H1 (cell line): ENCODE data around the gene MEIS2. TPM values are rescaled to one million over a fixed set of nuclear protein-coding genes. Genes with fewer than 3 reads are reported as not detected.

Experiments
- CTCF ChIA-PET: fragments of 300-600 bp; sonication (Branson Sonifier 250); formaldehyde crosslinking; loops from one replicate; lab custom pipeline; 2021; ENCODE audit not compliant: partially characterized antibody; lab: Charles Lee
- POLR2A ChIA-PET: fragments of 300-600 bp; sonication (Branson Sonifier 250); formaldehyde crosslinking; loops from one replicate; lab custom pipeline; 2021; ENCODE audit warnings: inconsistent platforms; ENCODE audit not compliant: partially characterized antibody; lab: Charles Lee
- DNase-seq, 2 experiments: peaks; one replicate each; pipeline versions ENCODE4 v3.0.0 to v3.0.0-alpha.2; 2010 to 2022; ENCODE audit warnings: low spot score in 2 of 2, low read depth in 1 of 2, mixed read lengths in 1 of 2
- FAIRE-seq: peaks from 2 replicates; lab custom pipeline; 2011; peaks lifted over from hg19 to GRCh38; lab: Jason Lieb, UNC
- H2AFZ ChIP-seq: 2 replicates; pipeline ENCODE4 v1.8.1; 2012; ENCODE audit warnings: low read length, inconsistent platforms
- H2AK5ac ChIP-seq: 2 replicates; pipeline ENCODE4 v1.6.1; 2013; ENCODE audit warnings: low read depth, low read length
- H2BK120ac ChIP-seq: replicated peaks from 2 replicates; pipeline ENCODE3; 2013; ENCODE audit warnings: low read depth, low read length, inconsistent platforms
- H2BK12ac ChIP-seq: 2 replicates; pipeline ENCODE4 v1.6.1; 2013; ENCODE audit warnings: low read depth, low read length
- H2BK15ac ChIP-seq: 2 replicates; pipeline ENCODE4 v1.6.1; 2013; ENCODE audit warnings: low read length
- H2BK20ac ChIP-seq: 2 replicates; pipeline ENCODE4 v1.6.1; 2013; ENCODE audit warnings: low read length
- H2BK5ac ChIP-seq: 2 replicates; pipeline ENCODE4 v1.6.1; 2013; ENCODE audit warnings: low read depth, low read length
- H3K14ac ChIP-seq: 2 replicates; pipeline ENCODE4 v1.6.1; 2013; ENCODE audit warnings: inconsistent platforms; ENCODE audit not compliant: insufficient read length
- H3K18ac ChIP-seq: 2 replicates; pipeline ENCODE4 v1.6.1; 2013; ENCODE audit warnings: low read length; ENCODE audit errors: extremely low read depth
- H3K23ac ChIP-seq: 2 replicates; pipeline ENCODE4 v1.6.1; 2013; ENCODE audit warnings: inconsistent platforms; ENCODE audit not compliant: insufficient read length
- H3K23me2 ChIP-seq: 2 replicates; pipeline ENCODE4 v1.6.1; 2013; ENCODE audit warnings: low read depth, low read length
- H3K27ac ChIP-seq: 2 replicates; pipeline ENCODE4 v1.6.1; 2011; ENCODE audit warnings: low read depth, low read length, inconsistent platforms
- H3K27me3 ChIP-seq, 4 experiments: replicated peaks in 1 of 4; 1 replicate in 1 of 4; 2 replicates in 3 of 4; pipeline versions ENCODE4 v1.6.1 to v1.8.1; 2011 to 2013; ENCODE audit warnings: low read length in 3 of 4, mild to moderate bottlenecking in 3 of 4, inconsistent platforms in 2 of 4, mixed read lengths in 2 of 4, moderate library complexity in 1 of 4; ENCODE audit not compliant: control insufficient read depth in 3 of 4, insufficient read depth in 3 of 4; ENCODE audit errors: extremely low read depth in 1 of 4
- H3K36me3 ChIP-seq, 4 experiments: 2 replicates each; pipeline versions ENCODE4 v1.6.1 to v1.8.1; 2011 to 2013; ENCODE audit warnings: mild to moderate bottlenecking in 4 of 4, low read length in 3 of 4, moderate library complexity in 2 of 4, control low read depth in 1 of 4, inconsistent platforms in 1 of 4; ENCODE audit not compliant: insufficient read depth in 4 of 4, control insufficient read depth in 2 of 4
- H3K4ac ChIP-seq: replicated peaks from 2 replicates; pipeline ENCODE3; 2013; ENCODE audit warnings: low read length, low read depth, mixed read lengths, inconsistent platforms; ENCODE audit not compliant: insufficient read length
- H3K4me1 ChIP-seq, 4 experiments: replicated peaks in 1 of 4; 1 replicate in 1 of 4; 2 replicates in 3 of 4; pipeline versions ENCODE4 v1.6.1 to v1.8.1; 2011 to 2013; ENCODE audit warnings: low read length in 3 of 4, inconsistent platforms in 2 of 4, mixed read lengths in 1 of 4; ENCODE audit not compliant: insufficient read depth in 4 of 4, control insufficient read depth in 3 of 4
- H3K4me2 ChIP-seq, 2 experiments: 2 replicates each; pipeline versions ENCODE4 v1.6.1 to v1.8.1; 2011 to 2013; ENCODE audit warnings: low read depth in 2 of 2, low read length in 2 of 2, control low read depth in 1 of 2, inconsistent platforms in 1 of 2, mild to moderate bottlenecking in 1 of 2; ENCODE audit not compliant: insufficient read depth in 1 of 2
- H3K4me3 ChIP-seq, 4 experiments: fragments of 200-600, 300-600 bp in 1 of 4; sonication (generic), shearing (Covaris generic), sonication (Bioruptor Twin) in 1 of 4; 2 replicates each; pipeline versions ENCODE4 v1.5.1 to v1.8.1; 2011 to 2016; ENCODE audit warnings: low read length in 4 of 4, low read depth in 3 of 4, control low read depth in 2 of 4, inconsistent platforms in 2 of 4, mild to moderate bottlenecking in 2 of 4, mixed read lengths in 1 of 4, moderate library complexity in 1 of 4; ENCODE audit not compliant: insufficient read depth in 2 of 4; ENCODE audit errors: extremely low read depth in 1 of 4
- H3K56ac ChIP-seq: replicated peaks from 2 replicates; pipeline ENCODE3; 2013; ENCODE audit warnings: low read depth, mild to moderate bottlenecking, mixed read lengths, low read length, inconsistent platforms; ENCODE audit not compliant: insufficient read length
- H3K79me1 ChIP-seq: 2 replicates; pipeline ENCODE4 v1.6.1; 2013; ENCODE audit warnings: low read depth, low read length, control low read depth
- H3K79me2 ChIP-seq, 2 experiments: 2 replicates each; pipeline versions ENCODE4 v1.6.1 to v1.8.1; 2012 to 2013; ENCODE audit warnings: low read length in 2 of 2, mild to moderate bottlenecking in 2 of 2, inconsistent platforms in 1 of 2; ENCODE audit not compliant: insufficient read depth in 2 of 2, control insufficient read depth in 1 of 2
- H3K9ac ChIP-seq, 4 experiments: replicated peaks in 1 of 4; 1 replicate in 1 of 4; 2 replicates in 3 of 4; pipeline versions ENCODE4 v1.6.1 to v1.8.1; 2011 to 2013; ENCODE audit warnings: low read depth in 3 of 4, low read length in 3 of 4, control low read depth in 2 of 4, mild to moderate bottlenecking in 2 of 4, moderate library complexity in 2 of 4, inconsistent platforms in 1 of 4; ENCODE audit errors: extremely low read depth in 1 of 4
- H3K9me3 ChIP-seq, 2 experiments: 2 replicates each; pipeline versions ENCODE4 v1.6.1 to v1.8.1; 2012 to 2013; ENCODE audit warnings: mild to moderate bottlenecking in 2 of 2, moderate library complexity in 2 of 2, control low read depth in 1 of 2, inconsistent platforms in 1 of 2, low read depth in 1 of 2, low read length in 1 of 2, mixed read lengths in 1 of 2; ENCODE audit not compliant: insufficient read depth in 2 of 2
- H4K20me1 ChIP-seq, 2 experiments: replicated peaks in 1 of 2; 2 replicates each; pipeline versions ENCODE3 to v1.8.1; 2011 to 2013; ENCODE audit warnings: inconsistent platforms in 2 of 2, low read length in 2 of 2, mild to moderate bottlenecking in 1 of 2; ENCODE audit not compliant: insufficient read depth in 2 of 2, control insufficient read depth in 1 of 2
- H4K5ac ChIP-seq: 2 replicates; pipeline ENCODE4 v1.6.1; 2013; ENCODE audit warnings: low read length, low read depth, mixed read lengths, inconsistent platforms; ENCODE audit not compliant: insufficient read length
- H4K8ac ChIP-seq: 2 replicates; pipeline ENCODE4 v1.8.0; 2013; ENCODE audit warnings: mild to moderate bottlenecking, moderate library complexity, low read length, inconsistent platforms; ENCODE audit not compliant: insufficient read depth; ENCODE audit errors: extremely low read depth
- H4K91ac ChIP-seq: replicated peaks from 2 replicates; pipeline ENCODE3; 2013; ENCODE audit warnings: low read length, mixed read lengths, inconsistent platforms; ENCODE audit not compliant: insufficient read length
- CBX5 ChIP-seq: fragments of 300-800, 300-1000 bp; sonication (generic); IDR thresholded peaks from 2 replicates; pipeline ENCODE4 v1.7.1; 2016; ENCODE audit warnings: antibody characterized with exemption, low read length, low read depth
- CHD2 ChIP-seq: IDR thresholded peaks from 2 replicates; pipeline ENCODE4 v1.6.1; 2012; ENCODE audit warnings: low read length, improper control_type of control experiment
- CREB1 ChIP-seq: IDR thresholded peaks from 2 replicates; pipeline ENCODE4 v1.6.1; 2012; ENCODE audit warnings: inconsistent platforms
- EGR1 ChIP-seq: IDR thresholded peaks from 2 replicates; pipeline ENCODE4 v1.6.1; 2011; ENCODE audit warnings: low read depth, low read length, borderline replicate concordance
- GABPA ChIP-seq: IDR thresholded peaks from 2 replicates; pipeline ENCODE4 v1.6.1; 2011; ENCODE audit warnings: mild to moderate bottlenecking, low read length, moderate library complexity, borderline replicate concordance; ENCODE audit not compliant: insufficient read depth
- GTF2F1 ChIP-seq: IDR thresholded peaks from 2 replicates; pipeline ENCODE4 v1.6.1; 2012; ENCODE audit warnings: low read depth, low read length, improper control_type of control experiment, borderline replicate concordance
- RBBP5 ChIP-seq: IDR thresholded peaks from 2 replicates; pipeline ENCODE4 v1.7.1; 2012; ENCODE audit warnings: low read depth, mild to moderate bottlenecking, inconsistent platforms, low read length, moderate library complexity, borderline replicate concordance
- TAF7 ChIP-seq: optimal IDR thresholded peaks from 2 replicates; pipeline ENCODE3; 2011; ENCODE audit warnings: low read depth, mild to moderate bottlenecking, inconsistent platforms, low read length, moderate library complexity, borderline replicate concordance
- TEAD4 ChIP-seq: IDR thresholded peaks from 2 replicates; pipeline ENCODE4 v1.6.1; 2012; ENCODE audit warnings: low read depth, low read length, inconsistent platforms, mixed read lengths
- polyA plus RNA-seq, 7 experiments: library from polyadenylated mRNA; depleted of rRNA in 3 of 7; stranded (reverse) in 5 of 7; unstranded in 2 of 7; fragments of >200 nt in 5 of 7; fragments of 200-250 nt in 2 of 7; gene quantifications; 1 replicate in 5 of 7; 2 replicates in 1 of 7; 4 replicates in 1 of 7; pipeline versions ENCODE4 v1.2.1 to v1.2.3, GENCODE V29; 2011 to 2013; ENCODE audit warnings: missing spikeins in 2 of 7, mixed read lengths in 2 of 7
- total RNA-seq: library from RNA; stranded (reverse); fragmentation: NEBNext Ultra II Directional; extraction: Animal tissue kit (Norgen Biotek cat#: 25700); gene quantifications from 2 replicates; pipeline ENCODE4 v1.2.1, GENCODE V29; 2021
- TF ChIP-seq, protein P1 (sequence below): IDR thresholded peaks from 2 replicates; pipeline ENCODE4 v1.6.1; 2012; ENCODE audit warnings: inconsistent platforms

The MEIS2 gene
- total and polyA plus RNA-seq, 2 of the 8 experiments (the other 6 are each of a cell fraction or from before 2014, with no cell fraction given) = 0.22 to 1.2 TPM

DNA sequence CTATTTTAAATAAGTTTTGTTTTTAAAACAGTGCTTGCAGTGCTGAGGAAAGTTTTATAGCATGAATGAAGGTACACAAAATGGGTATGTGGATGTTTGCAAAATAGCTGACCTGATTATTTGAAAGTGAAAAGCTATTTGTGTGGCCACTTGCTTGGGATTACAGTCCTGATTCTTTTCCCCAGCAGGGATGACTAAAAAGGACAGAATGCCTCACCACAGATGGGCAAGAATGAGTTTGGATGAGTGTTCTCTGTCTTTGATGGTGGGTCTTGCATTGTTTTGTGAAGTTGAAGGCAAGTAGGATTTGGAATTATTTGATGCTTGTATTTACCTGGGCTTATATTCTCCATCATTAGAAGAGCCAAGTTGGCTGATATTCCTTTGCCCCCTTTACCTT, 48.8 kb upstream of the MEIS2 start:
- no peak overlapping the region for H2AFZ ChIP-seq
- POLR2A ChIA-PET = no interaction called here
- no peak for FAIRE-seq

More for the DNA sequence above, 48.8 kb upstream of the MEIS2 start:
- no peak for DNase-seq
- no peaks in the 10 kb centered on the region for H3K9me3 ChIP-seq
- H3K4me1 ChIP-seq = peaks cover 3 to 7% (median 5%) of the 10 kb centered on the region in 4 experiments; a peak in 5 of 7 replicates
- no peaks in the 10 kb centered on the region for H3K27me3 ChIP-seq
- CTCF ChIA-PET = interaction anchor here (1.1 to 1.5 kb wide), 3 partner anchors 15 to 882 kb away, joined by 3 to 4 read pairs (median 3); no protein-coding TSS in a partner anchor
- no peak overlapping the region for H2AK5ac ChIP-seq
- H3K79me1 ChIP-seq = no peaks in the 10 kb centered on the region
- no peak overlapping the region for H3K9ac ChIP-seq
- no peak overlapping the region for H3K27ac ChIP-seq
- H3K4ac ChIP-seq = no peak overlapping the region
- H3K36me3 ChIP-seq = no peaks in the 10 kb centered on the region
- H3K14ac ChIP-seq = no peak overlapping the region
- no peak overlapping the region for H3K4me2 ChIP-seq
- H2BK20ac ChIP-seq = no peak overlapping the region
- H3K79me2 ChIP-seq = no peaks in the 10 kb centered on the region
- H2BK12ac ChIP-seq = no peak overlapping the region
- H4K5ac ChIP-seq = no peak overlapping the region
- H4K20me1 ChIP-seq = no peaks in the 10 kb centered on the region
- H3K18ac ChIP-seq = no peak overlapping the region
- H3K23ac ChIP-seq = no peak overlapping the region
- H4K8ac ChIP-seq = no peak overlapping the region
- no peak overlapping the region for H2BK120ac ChIP-seq
- no peak overlapping the region for H4K91ac ChIP-seq
- H2BK5ac ChIP-seq = no peak overlapping the region
- no peaks in the 10 kb centered on the region for H3K23me2 ChIP-seq
- H2BK15ac ChIP-seq = no peak overlapping the region
- H3K4me3 ChIP-seq = no peak overlapping the region
- TF ChIP-seq GTF2F1 (no peak), GABPA (no peak), CREB1 (no peak), CHD2 (no peak), TAF7 (no peak), RBBP5 (no peak), TEAD4 (no peak), EGR1 (no peak), CBX5 (no peak)
- TF ChIP-seq, protein P1, sequence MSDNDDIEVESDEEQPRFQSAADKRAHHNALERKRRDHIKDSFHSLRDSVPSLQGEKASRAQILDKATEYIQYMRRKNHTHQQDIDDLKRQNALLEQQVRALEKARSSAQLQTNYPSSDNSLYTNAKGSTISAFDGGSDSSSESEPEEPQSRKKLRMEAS = no peak
- no peak overlapping the region for H3K56ac ChIP-seq
